Measurements from ENCODE around the gene SPART.

The SPART gene

DNA sequence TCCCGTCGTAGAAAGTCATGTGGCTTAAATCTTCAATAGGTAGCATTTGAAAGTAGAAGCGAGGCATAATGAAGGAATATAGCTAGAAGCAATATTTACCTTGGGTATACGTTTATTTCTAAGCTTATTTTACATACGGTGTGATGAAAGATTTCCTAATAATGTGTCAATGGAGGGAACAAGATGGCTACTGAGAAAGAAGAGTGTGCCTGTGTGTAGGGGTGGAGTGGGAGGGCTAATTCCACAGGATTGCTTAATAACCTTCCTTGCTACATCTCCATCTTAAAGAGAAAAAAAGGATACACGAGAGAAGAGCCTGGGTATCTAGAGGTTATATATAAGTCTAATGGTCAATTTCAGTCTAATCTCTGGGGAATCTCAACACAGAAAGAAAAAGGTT lies 2.0 kb downstream of the SPART start:
- H3K27ac ChIP-seq (ENCODE audit: low read length): no peak overlapping the region
- no peaks in the 10 kb centered on the region for H3K27me3 ChIP-seq (ENCODE audit: low read depth, low read length)
- no peak overlapping the region for H3K4me3 ChIP-seq (ENCODE audit: low read length)
- H3K9me3 ChIP-seq (ENCODE audit: insufficient read depth, low read length): no peaks in the 10 kb centered on the region
- H3K4me2 ChIP-seq (ENCODE audit: low read length): no peak overlapping the region
- no peaks in the 10 kb centered on the region for H3K79me2 ChIP-seq (ENCODE audit: low read length)
- H3K36me3 ChIP-seq (replicated peaks; ENCODE audit: low read depth, low read length): no peaks in the 10 kb centered on the region
- H4K20me1 ChIP-seq (ENCODE audit: insufficient read depth, low read length): no peaks in the 10 kb centered on the region
- TF ChIP-seq, protein P1, sequence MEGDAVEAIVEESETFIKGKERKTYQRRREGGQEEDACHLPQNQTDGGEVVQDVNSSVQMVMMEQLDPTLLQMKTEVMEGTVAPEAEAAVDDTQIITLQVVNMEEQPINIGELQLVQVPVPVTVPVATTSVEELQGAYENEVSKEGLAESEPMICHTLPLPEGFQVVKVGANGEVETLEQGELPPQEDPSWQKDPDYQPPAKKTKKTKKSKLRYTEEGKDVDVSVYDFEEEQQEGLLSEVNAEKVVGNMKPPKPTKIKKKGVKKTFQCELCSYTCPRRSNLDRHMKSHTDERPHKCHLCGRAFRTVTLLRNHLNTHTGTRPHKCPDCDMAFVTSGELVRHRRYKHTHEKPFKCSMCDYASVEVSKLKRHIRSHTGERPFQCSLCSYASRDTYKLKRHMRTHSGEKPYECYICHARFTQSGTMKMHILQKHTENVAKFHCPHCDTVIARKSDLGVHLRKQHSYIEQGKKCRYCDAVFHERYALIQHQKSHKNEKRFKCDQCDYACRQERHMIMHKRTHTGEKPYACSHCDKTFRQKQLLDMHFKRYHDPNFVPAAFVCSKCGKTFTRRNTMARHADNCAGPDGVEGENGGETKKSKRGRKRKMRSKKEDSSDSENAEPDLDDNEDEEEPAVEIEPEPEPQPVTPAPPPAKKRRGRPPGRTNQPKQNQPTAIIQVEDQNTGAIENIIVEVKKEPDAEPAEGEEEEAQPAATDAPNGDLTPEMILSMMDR (IDR thresholded peaks at IDR 0.05; ENCODE audit: low read depth, low read length): no peak
- TF ChIP-seq EZH2phosphoT487 (IDR thresholded peaks at IDR 0.05; ENCODE audit: low read depth): no peak
- H3K9ac ChIP-seq (ENCODE audit: low read length): no peak overlapping the region
- peaks cover 14% of the 10 kb centered on the region for H3K4me1 ChIP-seq (ENCODE audit: low read length)
- no peak overlapping the region for H2AFZ ChIP-seq (ENCODE audit: low read depth, low read length)

DNA sequence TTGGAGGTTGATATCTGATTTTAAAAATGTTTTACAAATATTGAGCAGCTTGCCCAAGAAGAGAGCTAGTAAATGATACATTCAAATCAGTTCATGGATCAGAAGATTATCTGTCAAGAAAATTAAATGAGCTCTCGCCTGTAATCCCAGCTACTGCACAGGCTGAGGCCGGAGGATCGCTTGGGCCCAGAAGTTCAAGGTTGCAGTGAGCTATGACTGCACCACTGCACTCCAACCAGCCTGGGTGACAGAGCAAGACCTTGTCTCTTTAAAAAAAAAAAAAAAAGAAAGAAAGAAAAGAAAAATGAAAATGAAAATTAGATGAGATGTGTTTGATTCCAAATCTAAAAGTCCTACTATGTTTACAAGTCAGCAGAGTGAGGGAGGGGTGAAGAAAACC lies 2.4 kb downstream of the SPART start:
- Histone ChIP-seq H3K4me3 (ENCODE audit: low read length) (no peak overlapping the region), H3K36me3 (replicated peaks; ENCODE audit: low read depth, low read length) (no peaks in the 10 kb centered on the region), H4K20me1 (ENCODE audit: insufficient read depth, low read length) (no peaks in the 10 kb centered on the region), H3K79me2 (ENCODE audit: low read length) (no peaks in the 10 kb centered on the region), H2AFZ (ENCODE audit: low read depth, low read length) (no peak overlapping the region), H3K4me1 (ENCODE audit: low read length) (peaks cover 14% of the 10 kb centered on the region), H3K9me3 (ENCODE audit: insufficient read depth, low read length) (no peaks in the 10 kb centered on the region), H3K4me2 (ENCODE audit: low read length) (no peak overlapping the region), H3K27ac (ENCODE audit: low read length) (no peak overlapping the region), H3K27me3 (ENCODE audit: low read depth, low read length) (no peaks in the 10 kb centered on the region), H3K9ac (ENCODE audit: low read length) (no peak overlapping the region)
- TF ChIP-seq EZH2phosphoT487 (IDR thresholded peaks at IDR 0.05; ENCODE audit: low read depth): no peak
- TF ChIP-seq, protein P1 (IDR thresholded peaks at IDR 0.05; ENCODE audit: low read depth, low read length): no peak

GRCh38 chr13:36342715-36343114 lies 3.5 kb downstream of the SPART start:
- H3K9ac ChIP-seq (ENCODE audit: low read length): no peak overlapping the region
- H3K4me3 ChIP-seq (ENCODE audit: low read length): no peak overlapping the region
- H3K4me2 ChIP-seq (ENCODE audit: low read length): no peak overlapping the region

DNA sequence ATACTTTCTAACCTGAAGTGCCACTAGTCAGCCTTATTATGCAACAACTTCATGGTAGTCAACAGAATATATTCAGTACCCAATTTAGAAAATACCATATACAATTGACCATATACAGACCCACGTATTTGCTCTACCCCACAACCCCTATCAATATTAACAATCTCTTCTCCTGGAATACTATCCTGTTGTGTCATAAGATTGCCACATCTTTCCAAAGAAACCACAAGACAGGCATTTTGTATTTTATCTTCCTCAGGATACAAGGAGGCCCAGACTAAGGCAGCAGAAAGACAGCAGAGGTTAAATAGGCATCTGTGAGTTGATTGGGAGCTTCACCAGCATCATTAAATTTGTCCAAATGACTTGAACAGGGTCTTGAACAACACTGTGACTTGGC lies 4.5 kb downstream of the SPART start:
- no peak overlapping the region for H3K4me3 ChIP-seq (ENCODE audit: low read length)
- H2AFZ ChIP-seq (ENCODE audit: low read depth, low read length): no peak overlapping the region
- peaks cover under 1% of the 10 kb centered on the region for H3K4me1 ChIP-seq (ENCODE audit: low read length)
- no peaks in the 10 kb centered on the region for H3K27me3 ChIP-seq (ENCODE audit: low read depth, low read length)
- H3K9me3 ChIP-seq (ENCODE audit: insufficient read depth, low read length): no peaks in the 10 kb centered on the region
- H3K27ac ChIP-seq (ENCODE audit: low read length): no peak overlapping the region
- no peaks in the 10 kb centered on the region for H4K20me1 ChIP-seq (ENCODE audit: insufficient read depth, low read length)
- no peak overlapping the region for H3K9ac ChIP-seq (ENCODE audit: low read length)
- TF ChIP-seq, protein P1 (IDR thresholded peaks at IDR 0.05; ENCODE audit: low read depth, low read length): no peak
- TF ChIP-seq EZH2phosphoT487 (IDR thresholded peaks at IDR 0.05; ENCODE audit: low read depth): no peak
- no peaks in the 10 kb centered on the region for H3K79me2 ChIP-seq (ENCODE audit: low read length)
- no peak overlapping the region for H3K4me2 ChIP-seq (ENCODE audit: low read length)
- H3K36me3 ChIP-seq (replicated peaks; ENCODE audit: low read depth, low read length): no peaks in the 10 kb centered on the region

More at GRCh38 chr13:36342715-36343114, 3.5 kb downstream of the SPART start:
- peaks cover 10% of the 10 kb centered on the region for H3K4me1 ChIP-seq (ENCODE audit: low read length)
- no peak overlapping the region for H3K27ac ChIP-seq (ENCODE audit: low read length)
- H3K36me3 ChIP-seq (replicated peaks; ENCODE audit: low read depth, low read length): no peaks in the 10 kb centered on the region
- H3K27me3 ChIP-seq (ENCODE audit: low read depth, low read length): no peaks in the 10 kb centered on the region
- H3K9me3 ChIP-seq (ENCODE audit: insufficient read depth, low read length): no peaks in the 10 kb centered on the region
- H3K79me2 ChIP-seq (ENCODE audit: low read length): no peaks in the 10 kb centered on the region
- no peaks in the 10 kb centered on the region for H4K20me1 ChIP-seq (ENCODE audit: insufficient read depth, low read length)
- no peak for TF ChIP-seq EZH2phosphoT487 (IDR thresholded peaks at IDR 0.05; ENCODE audit: low read depth)
- TF ChIP-seq, protein P1 (IDR thresholded peaks at IDR 0.05; ENCODE audit: low read depth, low read length): no peak
- no peak overlapping the region for H2AFZ ChIP-seq (ENCODE audit: low read depth, low read length)
